Measurements from ENCODE around the gene FANCD2OS.

DNA sequence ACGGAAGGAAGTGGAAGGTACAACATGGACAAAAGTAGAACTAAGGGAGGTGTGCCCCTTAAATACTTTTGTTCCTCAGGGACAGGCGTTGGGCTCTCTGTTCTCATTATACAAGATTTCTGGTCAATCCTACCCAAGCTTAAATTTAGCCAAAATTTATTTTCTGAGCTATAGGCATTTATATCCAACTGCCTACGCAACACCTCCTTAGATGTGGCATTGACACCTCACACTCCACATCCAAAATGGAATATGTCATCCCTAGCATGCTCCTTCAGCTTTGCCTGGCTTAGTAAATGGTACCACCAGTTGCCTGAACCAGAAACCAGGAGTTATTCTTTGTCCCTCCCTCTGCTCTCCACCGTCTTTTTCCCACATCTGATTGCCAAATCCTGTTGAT is 26.2 kb downstream of the FANCD2OS start:
- no peak for TF ChIP-seq POLR2AphosphoS5 (IDR thresholded peaks at IDR 0.05; ENCODE audit: insufficient read depth in 1 of 2, low read depth in 1 of 2)
- TF ChIP-seq POLR2A (IDR thresholded peaks at IDR 0.05): no peak
- TF ChIP-seq, protein P1, sequence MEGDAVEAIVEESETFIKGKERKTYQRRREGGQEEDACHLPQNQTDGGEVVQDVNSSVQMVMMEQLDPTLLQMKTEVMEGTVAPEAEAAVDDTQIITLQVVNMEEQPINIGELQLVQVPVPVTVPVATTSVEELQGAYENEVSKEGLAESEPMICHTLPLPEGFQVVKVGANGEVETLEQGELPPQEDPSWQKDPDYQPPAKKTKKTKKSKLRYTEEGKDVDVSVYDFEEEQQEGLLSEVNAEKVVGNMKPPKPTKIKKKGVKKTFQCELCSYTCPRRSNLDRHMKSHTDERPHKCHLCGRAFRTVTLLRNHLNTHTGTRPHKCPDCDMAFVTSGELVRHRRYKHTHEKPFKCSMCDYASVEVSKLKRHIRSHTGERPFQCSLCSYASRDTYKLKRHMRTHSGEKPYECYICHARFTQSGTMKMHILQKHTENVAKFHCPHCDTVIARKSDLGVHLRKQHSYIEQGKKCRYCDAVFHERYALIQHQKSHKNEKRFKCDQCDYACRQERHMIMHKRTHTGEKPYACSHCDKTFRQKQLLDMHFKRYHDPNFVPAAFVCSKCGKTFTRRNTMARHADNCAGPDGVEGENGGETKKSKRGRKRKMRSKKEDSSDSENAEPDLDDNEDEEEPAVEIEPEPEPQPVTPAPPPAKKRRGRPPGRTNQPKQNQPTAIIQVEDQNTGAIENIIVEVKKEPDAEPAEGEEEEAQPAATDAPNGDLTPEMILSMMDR (IDR thresholded peaks at IDR 0.05): no peak

Data from vagina (tissue), 2 donors.